SU-DHL-6 (cell line): Measurements from ENCODE around the gene SEL1L2.

ENCODE experiments used
- EZH2phosphoT487 ChIP-seq: fragments of 200-600 bp; sonication (generic), shearing (Covaris generic); conservative IDR thresholded peaks from 2 replicates; pipeline ENCODE4 v1.6.1; 2018; ENCODE audit warnings: mild to moderate bottlenecking, antibody characterized with exemption, low read length, moderate library complexity, mixed read lengths
- TF ChIP-seq, protein P1 (sequence below): fragments of 200-600 bp; sonication (generic); IDR thresholded peaks from one replicate; pipeline ENCODE4 v1.5.1; 2017; ENCODE audit warnings: antibody characterized with exemption, mild to moderate bottlenecking, low read length, moderate library complexity; ENCODE audit not compliant: insufficient read depth, poor library complexity, severe bottlenecking

GRCh38 chr20:13991311-13991710 is 897 bp upstream of the SEL1L2 start:
- TF ChIP-seq, protein P1, sequence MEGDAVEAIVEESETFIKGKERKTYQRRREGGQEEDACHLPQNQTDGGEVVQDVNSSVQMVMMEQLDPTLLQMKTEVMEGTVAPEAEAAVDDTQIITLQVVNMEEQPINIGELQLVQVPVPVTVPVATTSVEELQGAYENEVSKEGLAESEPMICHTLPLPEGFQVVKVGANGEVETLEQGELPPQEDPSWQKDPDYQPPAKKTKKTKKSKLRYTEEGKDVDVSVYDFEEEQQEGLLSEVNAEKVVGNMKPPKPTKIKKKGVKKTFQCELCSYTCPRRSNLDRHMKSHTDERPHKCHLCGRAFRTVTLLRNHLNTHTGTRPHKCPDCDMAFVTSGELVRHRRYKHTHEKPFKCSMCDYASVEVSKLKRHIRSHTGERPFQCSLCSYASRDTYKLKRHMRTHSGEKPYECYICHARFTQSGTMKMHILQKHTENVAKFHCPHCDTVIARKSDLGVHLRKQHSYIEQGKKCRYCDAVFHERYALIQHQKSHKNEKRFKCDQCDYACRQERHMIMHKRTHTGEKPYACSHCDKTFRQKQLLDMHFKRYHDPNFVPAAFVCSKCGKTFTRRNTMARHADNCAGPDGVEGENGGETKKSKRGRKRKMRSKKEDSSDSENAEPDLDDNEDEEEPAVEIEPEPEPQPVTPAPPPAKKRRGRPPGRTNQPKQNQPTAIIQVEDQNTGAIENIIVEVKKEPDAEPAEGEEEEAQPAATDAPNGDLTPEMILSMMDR, result no peak
- TF ChIP-seq EZH2phosphoT487, result no peak
